IPS-18c (cell line): ENCODE data around the gene UGGT2.
"Not testable (repeated sequence)": the region's sequence is repeated elsewhere in the genome, so short reads cannot be mapped to it uniquely, and the experiment has no call there.

Source experiments
- H3K4me3 ChIP-seq: 2 replicates; pipeline ENCODE4 v1.7.0; 2013; ENCODE audit warnings: low read depth, mild to moderate bottlenecking, low read length, moderate library complexity; ENCODE audit not compliant: insufficient read depth
- H3K9me3 ChIP-seq: one replicate; pipeline ENCODE4 v1.6.1; 2013; ENCODE audit warnings: mild to moderate bottlenecking, low read length, moderate library complexity; ENCODE audit not compliant: control insufficient read depth, insufficient read depth

Gene UGGT2

GRCh38 chr13:95800436-95800835, 252.8 kb downstream of the UGGT2 start:
- Histone ChIP-seq H3K4me3 (no peak overlapping the region), H3K9me3 (no peaks in the 10 kb centered on the region)

- Histone ChIP-seq H3K9me3 (no peaks in the 10 kb centered on the region), H3K4me3 (no peak overlapping the region)
Observed at GRCh38 chr13:95797016-95797415, 256.2 kb downstream of the UGGT2 start.

DNA sequence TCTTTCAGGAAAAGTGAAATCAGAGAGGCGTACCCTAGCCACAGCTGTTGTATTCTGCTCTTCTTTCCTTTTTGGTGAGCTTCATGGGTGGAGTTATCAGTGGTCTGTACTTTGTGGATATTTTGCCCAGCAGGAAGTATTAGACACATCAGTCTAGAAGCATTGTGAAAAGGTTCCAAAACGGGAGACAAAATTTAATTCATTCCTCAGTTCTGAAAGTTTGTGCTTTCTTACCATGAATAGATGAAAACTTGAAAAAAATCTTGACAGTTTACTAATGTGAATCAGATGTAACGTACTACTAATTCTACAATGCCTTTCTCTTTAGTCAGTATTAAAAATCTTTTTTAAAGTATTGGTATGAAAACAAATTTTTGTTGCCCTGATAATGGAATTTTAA, 259.4 kb downstream of the UGGT2 start:
- no peak overlapping the region for H3K4me3 ChIP-seq
- H3K9me3 ChIP-seq: no peaks in the 10 kb centered on the region

- H3K4me3 ChIP-seq: no peak overlapping the region
- no peaks in the 10 kb centered on the region for H3K9me3 ChIP-seq
Observed at GRCh38 chr13:95793018-95793555, 260.1 kb downstream of the UGGT2 start.

- no peaks in the 10 kb centered on the region for H3K9me3 ChIP-seq
- no peak overlapping the region for H3K4me3 ChIP-seq
Observed at GRCh38 chr13:95791084-95791722, 262.0 kb downstream of the UGGT2 start.

DNA sequence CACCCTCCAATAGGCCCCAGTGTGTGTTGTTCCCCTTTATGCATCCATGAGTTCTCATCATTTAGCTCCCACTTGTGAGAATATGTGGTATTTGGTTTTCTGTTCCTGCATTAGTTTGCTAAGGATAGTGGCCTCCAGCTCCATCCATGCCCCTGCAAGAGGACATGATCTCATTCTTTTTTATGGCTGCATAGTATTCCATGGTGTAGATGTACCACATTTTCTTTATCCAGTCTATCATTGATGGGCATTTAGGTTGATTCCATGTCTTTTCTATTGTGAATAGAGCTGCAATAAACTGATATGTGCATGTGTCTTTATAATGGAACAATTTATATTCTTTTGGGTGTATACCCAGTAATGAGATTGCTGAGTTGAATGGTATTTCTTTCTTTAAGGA, 263.9 kb downstream of the UGGT2 start:
- H3K9me3 ChIP-seq, H3K4me3 ChIP-seq: not testable (repeated sequence)

DNA sequence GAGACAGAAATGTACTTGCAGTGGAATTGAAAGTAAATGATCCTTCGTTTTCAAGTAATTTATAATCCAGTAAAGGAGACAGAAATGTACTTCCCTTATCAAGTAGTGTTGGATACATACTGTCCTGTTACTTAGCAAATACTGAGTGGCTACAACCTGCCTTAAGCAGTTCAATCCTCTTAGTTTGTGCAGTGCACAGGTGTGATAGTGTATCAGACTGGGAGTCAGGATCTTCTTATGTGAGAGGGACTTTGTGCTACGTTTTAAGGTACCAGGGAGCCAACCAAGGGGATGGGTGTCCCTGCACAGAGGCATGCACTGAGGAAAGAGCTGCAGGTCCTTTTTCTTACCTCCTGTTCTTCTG, 265.1 kb downstream of the UGGT2 start:
- no peaks in the 10 kb centered on the region for H3K9me3 ChIP-seq
- no peak overlapping the region for H3K4me3 ChIP-seq

DNA sequence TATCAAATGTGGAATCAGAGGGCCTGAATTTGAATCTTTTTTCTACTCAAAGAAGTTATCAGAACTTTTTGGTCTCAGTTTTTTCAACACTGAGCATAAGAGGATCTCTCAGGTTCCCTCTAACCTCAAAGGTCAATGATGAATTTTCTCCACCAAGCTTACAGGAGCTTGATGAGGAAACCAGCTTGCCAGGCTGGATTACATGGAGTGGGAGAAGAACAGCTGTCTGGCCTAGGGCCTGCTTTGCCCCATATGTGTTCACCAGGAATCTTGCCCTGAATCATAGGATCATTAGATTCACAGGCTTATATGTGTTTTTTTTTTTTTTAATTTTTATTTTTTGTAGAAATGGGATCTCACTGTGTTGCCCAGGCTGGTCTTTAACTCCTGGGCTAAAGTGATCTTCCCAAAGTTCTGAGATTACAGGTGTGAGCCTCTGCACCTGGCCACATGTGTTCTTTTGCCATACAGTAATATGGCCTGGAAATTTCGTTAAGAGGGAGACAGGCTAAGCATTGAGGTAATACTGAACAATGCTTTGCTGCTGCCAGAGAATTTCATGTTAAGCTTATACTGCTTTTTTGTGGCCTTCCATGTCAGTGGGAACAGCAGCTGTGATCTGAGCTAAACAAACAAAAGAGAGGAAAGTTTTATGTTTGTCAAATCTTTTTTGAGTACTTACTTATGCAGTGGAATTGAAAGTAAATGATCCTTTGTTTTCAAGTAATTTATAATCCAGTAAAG, 265.7 kb downstream of the UGGT2 start:
- no peak overlapping the region for H3K4me3 ChIP-seq
- no peaks in the 10 kb centered on the region for H3K9me3 ChIP-seq

- Histone ChIP-seq H3K4me3 (no peak overlapping the region), H3K9me3 (no peaks in the 10 kb centered on the region)
Observed at GRCh38 chr13:95784900-95785290, 268.3 kb downstream of the UGGT2 start.

GRCh38 chr13:95784161-95784899, 268.9 kb downstream of the UGGT2 start:
- no peaks in the 10 kb centered on the region for H3K9me3 ChIP-seq
- no peak overlapping the region for H3K4me3 ChIP-seq

DNA sequence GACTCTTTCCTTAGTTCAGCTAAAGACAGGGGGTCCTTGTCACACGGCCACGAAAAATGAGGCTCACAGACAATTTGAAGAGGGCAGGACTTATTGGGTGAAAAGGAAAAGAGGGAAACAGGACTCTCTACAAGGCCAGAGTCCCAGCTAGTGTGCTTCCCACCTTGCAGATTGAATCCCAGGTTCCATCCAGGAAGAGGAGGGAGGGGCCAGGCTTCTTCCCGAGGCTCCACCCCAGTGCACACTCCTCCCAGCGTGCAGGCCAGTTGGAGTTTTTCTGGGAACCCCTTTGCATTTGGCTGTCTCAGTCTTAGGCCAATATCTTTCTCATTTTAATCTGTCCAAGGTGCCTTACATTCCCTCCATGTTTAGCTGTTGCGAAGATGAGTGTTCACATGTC, 269.5 kb downstream of the UGGT2 start:
- H3K4me3 ChIP-seq: no peak overlapping the region
- no peaks in the 10 kb centered on the region for H3K9me3 ChIP-seq

- H3K4me3 ChIP-seq, H3K9me3 ChIP-seq: not testable (repeated sequence)
Observed at GRCh38 chr13:95781940-95782339, 271.3 kb downstream of the UGGT2 start.

DNA sequence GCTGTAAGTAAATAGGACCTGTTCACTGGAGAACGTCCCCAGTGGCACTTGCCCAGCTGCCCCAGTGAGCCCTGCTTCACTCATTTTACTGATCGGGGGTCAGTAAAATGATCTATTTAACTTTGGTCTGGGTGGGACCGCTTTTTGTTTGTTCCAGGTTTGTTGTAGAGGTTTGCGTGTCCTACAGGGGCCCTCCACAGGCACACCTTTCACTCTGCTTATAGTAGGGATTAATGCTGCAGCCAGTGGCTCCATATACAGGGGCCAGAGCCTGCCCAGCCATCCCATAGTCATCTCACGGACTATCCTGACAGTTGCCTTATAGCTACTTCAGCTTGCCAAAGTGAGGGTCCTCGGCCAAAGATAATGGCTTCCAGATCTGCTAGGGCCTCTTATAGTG, 272.2 kb downstream of the UGGT2 start:
- H3K9me3 ChIP-seq: no peaks in the 10 kb centered on the region

DNA sequence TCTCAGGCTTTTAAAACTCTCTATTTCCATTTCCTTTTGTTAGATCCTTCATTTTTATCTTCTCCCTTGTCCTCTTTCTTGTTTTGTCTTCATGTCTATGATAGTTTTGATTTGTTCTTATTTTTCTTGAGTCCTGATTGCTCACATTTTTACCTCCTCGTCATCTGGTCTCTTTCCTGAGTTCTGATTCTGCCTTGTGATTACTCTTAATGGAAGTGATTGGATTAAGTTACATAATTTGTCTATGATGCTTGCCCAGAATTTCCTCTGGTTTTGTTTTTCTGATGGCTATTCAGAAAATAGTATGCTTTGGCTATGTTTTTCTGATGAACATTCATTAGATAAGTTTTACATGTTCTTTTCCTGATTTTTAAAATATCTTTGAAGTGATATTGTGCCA, 273.7 kb downstream of the UGGT2 start:
- H3K9me3 ChIP-seq: no peaks in the 10 kb centered on the region
- no peak overlapping the region for H3K4me3 ChIP-seq

More for the DNA sequence above, 272.2 kb downstream of the UGGT2 start:
- no peak overlapping the region for H3K4me3 ChIP-seq

DNA sequence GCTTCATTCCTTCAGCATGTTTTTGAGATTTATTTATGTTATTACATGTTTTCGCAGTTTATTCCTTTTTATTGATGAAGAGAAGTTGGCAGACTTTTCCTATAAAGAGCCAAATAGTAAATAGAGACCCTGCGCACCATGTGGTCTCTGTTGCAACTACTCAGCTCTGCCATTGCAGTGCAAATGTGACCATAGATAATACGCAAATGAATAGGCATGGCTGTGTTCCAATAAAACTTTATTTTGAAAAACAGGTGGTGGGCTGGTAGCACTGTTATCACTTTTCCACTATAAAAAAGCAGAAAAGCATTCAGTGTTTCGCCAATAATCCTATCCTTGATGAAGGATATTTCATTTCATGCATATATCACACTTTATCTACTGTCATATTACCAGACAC, 281.3 kb downstream of the UGGT2 start:
- Histone ChIP-seq H3K4me3 (no peak overlapping the region), H3K9me3 (no peaks in the 10 kb centered on the region)

- Histone ChIP-seq H3K4me3 (no peak overlapping the region), H3K9me3 (no peaks in the 10 kb centered on the region)
Observed at GRCh38 chr13:95763601-95764000, 289.6 kb downstream of the UGGT2 start.

GRCh38 chr13:95762626-95763025, 290.6 kb downstream of the UGGT2 start:
- not testable (repeated sequence) for H3K9me3 ChIP-seq, H3K4me3 ChIP-seq

DNA sequence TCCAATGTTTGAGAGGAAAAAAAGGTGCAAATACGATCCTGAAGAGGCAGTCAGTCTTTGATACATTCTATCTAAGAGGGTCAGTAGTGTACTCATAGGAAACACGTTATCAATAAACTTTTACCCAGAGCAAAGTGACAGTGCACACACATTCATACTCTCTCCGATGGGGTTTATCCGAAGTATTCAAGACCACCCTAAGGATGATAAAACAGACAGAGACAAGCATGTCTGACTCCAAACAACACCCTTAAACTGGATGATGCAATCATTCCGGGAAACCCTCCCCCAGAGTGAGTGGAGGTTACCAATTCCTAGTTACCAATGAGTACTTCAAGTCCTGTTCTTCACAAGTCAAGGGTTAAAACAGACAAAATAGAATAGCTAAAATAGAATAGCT, 297.1 kb downstream of the UGGT2 start:
- H3K4me3 ChIP-seq: no peak overlapping the region

More for the DNA sequence above, 297.1 kb downstream of the UGGT2 start:
- H3K9me3 ChIP-seq: no peaks in the 10 kb centered on the region
